Activated CD4-positive, alpha-beta T cell treated with anti-CD3 and anti-CD28 coated beads, Interleukin-2, amount 50 U/mL, for 48 hours (primary cell): Measurements from ENCODE around the gene LTBP1.
A peak's percentile ranks its signal among the peaks of the same experiment; 100 is the strongest.
"Not testable (repeated sequence)": the region's sequence is repeated elsewhere in the genome, so short reads cannot be mapped to it uniquely, and the experiment has no call there.

Experiments used
- DNase-seq, 2 experiments: peaks; one replicate each; pipeline ENCODE4 v3.0.0-alpha.2; 2020

Gene LTBP1

DNA sequence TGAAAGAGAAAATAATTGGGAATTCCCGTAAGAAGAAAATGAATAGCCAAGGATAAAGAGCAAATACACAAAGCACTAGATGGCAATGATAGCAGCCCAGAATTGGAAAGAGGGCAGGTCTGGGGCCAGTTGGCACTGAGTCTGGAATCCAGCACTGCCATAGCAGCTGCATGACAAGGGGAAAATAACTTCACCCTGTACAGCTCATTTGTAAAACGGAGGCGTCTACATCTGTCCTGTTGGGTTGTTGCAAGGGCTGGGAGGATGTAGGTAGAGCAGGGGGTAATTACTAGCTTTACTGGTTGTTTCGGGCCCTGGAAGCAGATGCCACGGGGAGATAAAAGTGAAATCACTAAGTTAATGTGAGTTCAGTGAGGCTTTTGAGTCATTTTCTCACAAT is 419.7 kb downstream of the LTBP1 start:
- DNase-seq: no peak

DNA sequence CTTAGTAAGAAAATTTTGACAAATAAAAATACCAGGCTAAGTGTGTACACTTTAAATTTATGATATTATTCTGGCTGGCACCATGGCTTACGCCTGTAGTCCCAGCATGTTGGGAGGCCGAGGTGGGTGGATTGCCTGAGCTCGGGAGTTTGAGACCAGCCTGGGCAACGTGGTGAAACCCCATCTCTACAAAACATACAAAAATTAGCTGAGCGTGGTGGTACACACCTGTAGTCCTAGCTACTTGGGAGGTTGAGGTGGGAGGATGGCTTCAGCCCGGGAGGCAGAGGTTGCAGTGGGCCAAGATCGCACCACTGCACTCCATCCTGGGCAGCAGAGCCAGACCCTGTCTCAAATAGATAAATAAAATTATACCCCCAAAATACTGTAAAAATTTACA is 421.8 kb downstream of the LTBP1 start:
- not testable (repeated sequence) for DNase-seq

DNA sequence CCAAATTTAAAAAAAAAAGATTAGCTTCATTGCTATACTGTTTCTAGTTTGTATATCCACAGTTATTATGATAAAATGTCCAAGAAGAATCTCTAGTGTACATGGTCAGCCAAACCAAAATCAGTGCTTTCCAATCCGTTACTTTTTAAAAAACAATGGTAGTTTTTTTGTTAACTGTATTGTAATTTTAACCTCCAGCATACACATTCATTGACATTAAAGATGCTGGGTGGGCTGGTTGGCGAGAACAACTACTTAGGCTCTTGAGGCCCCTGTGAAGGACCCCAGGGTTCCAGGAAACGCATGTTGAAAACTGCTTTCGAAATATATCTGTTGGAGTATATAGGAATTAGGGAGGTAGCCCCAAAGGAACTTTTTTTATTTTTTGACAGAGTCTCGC is 422.4 kb downstream of the LTBP1 start:
- DNase-seq: no peak

DNA sequence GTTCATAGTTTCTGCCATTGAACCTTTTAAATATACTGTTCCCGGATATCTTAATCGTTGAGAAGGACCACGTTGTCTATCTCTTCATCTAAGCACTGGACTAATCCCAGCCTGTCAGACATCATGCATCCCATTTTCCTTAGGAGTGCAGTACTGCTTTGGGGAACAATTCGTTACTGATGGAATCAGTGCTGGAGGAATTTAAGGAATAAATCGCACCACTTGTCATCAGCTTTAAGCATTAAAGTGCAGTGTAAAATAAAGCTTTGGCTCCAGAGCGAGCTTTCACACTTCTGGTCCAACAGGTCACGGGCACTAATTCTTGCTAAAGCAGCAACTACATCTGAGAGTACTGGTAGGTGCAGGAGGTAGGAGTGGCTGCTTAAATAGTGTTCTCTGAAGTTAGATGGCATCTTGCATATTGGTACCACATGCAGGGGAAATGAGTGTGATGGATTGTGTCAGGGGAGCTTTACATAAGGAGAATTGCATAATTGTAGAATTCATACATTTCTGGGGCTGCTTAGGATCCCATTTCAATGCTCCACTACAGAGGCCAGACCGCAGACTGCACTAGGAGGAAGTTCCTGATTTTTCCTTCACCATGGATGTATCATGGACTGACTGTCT is 424.0 kb downstream of the LTBP1 start:
- no peak for DNase-seq

DNA sequence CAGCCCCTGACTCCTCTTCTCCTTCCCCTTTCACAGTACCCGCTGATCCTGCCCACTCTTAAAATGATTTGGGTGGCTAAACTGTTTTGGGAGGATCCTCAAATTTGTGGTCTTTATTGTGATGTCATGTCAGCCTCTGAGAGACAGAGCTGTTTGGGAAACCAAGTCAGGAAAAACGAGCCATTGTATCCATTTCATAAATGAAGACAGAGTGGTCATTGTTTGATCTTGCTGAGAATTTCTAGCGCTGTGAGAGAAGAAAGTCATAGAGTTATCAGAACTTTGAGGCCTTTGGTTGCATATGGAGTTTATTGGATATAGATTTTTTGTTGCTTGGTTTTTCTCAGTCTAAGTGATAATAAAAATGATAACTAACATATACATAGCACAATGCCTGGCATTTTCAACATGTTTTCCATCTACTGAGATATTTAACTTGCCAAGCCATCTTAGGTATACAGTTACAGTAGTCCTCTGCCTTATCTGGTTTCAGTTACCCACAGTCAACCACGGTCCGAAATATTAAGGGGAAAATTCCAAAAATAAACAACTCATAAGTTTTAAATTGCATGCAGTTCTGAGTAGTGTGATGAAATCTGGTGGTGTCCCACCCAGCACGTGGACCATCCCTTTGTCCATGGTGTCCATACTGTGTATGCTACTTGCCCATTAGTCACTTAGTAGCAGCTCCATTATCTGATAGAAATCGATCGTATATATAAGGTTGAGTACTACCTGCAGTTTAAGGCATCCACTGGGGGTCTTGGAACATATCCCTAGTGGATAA is 424.7 kb downstream of the LTBP1 start:
- DNase-seq: no peak

DNA sequence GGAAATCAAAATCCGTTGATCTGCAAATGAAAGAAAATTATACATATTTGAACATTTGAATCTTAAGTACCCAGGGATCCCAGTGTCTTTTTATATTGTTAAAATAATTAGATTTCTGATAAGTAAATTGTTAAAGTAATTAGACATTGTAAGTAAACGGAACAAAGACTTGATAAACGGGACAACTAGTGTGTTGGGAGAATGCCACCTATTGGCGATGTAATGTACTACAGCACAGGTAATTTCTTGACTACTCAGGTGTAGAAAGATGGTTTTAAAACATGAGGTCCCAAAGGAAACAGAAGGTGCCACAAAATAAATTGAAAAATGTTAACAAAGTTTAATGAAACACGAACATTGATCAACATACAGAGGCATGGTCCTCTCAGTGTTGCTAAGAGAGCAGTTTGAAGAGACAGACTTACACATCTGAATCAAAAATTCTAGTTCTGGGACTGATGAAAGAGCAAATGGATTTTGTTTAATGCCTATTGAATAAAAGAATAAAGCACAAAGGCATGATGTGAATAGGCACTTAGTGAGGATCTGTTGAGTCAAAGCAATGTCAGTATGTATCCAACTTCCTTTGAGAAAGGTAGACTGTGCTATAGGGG is 426.3 kb downstream of the LTBP1 start:
- peak in 1 of 2 experiments; percentile 7 for DNase-seq

DNA sequence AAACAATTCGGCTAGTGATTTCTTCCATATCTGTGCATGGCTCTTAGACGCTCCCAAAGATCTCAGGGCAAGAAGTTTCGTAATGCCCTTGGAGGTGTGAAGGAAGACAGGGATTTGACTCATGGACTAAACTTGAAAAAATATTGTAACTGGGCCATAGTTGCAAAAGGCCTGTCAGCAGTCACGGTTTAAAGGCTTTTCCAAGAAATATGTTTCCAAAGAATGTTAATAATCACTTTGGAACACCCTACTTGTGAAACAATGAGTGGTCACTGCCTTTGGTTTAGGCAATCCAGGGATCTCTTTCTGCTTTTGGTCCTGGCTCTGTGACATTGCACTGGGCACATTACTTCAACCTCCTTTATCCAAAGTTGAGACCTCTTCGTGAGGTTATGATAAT is 427.2 kb downstream of the LTBP1 start:
- DNase-seq: no peak

DNA sequence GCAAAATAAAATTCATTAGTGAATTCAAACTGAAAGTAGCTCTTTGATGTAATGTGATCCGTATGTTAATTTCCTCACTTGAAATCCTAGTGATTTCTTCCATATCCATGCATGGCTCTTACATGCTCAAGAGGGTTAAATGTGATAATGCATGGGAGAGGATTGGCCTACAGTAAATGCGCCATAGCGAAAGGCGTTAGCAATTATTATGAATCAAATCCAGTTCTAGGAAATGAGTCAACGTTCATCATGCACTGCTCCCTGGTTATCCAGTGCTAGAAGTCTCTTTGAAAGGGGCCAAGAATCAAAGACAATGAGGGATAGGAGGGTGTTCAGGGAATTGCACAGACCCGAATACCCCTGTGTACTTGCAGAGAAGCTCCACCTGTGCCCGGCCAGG is 428.3 kb downstream of the LTBP1 start:
- DNase-seq: no peak

DNA sequence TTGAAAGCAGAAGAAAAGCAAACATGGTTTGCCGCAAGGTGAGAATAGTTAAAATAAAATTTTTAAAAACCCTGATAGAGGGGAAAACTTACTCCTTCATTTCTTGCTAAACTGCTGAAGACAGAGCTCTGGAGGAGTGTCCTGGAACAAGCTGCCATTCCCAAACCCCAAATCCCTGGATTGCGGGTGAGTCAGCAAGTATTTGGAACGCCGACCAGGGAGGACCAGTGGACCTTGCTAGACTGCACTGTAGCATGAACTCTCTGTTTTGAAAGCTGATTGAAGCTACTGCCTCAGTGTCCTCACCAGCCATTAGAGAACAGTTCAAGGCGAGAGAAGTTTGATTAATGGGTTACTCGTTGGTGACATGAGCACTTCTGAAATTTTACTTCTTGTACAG is 430.3 kb downstream of the LTBP1 start:
- no peak for DNase-seq

DNA sequence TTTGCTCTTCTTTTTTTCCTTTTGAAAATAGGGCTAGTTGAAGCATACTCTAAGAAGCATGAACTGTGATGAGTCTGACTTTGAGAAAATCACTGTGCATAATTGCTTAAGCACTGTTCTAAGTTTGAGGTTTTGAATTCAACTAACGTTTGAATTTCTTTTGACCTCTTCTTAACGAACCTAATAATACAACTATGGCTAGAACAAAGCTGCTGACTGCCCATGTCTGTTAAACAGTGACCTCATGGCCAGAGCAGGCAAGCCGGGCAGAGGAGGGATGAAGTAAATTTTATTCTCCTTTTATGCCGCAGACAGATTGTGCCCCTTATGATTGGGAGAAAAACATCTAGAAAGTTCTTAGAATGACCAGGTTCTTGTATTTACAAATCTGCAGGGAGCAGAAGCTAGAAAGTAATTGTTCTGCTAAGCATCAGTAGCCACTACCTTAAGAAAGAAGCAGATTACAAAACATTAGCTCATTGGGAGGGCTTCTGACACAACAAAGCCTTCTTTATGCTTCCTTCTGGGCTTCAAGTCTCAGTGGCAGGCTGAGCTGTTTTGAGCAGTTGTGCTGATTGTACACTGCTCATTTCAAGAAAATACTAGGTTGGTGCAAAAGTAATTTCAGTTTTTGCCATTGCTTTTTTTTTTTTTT is 431.9 kb downstream of the LTBP1 start:
- DNase-seq: no peak

DNA sequence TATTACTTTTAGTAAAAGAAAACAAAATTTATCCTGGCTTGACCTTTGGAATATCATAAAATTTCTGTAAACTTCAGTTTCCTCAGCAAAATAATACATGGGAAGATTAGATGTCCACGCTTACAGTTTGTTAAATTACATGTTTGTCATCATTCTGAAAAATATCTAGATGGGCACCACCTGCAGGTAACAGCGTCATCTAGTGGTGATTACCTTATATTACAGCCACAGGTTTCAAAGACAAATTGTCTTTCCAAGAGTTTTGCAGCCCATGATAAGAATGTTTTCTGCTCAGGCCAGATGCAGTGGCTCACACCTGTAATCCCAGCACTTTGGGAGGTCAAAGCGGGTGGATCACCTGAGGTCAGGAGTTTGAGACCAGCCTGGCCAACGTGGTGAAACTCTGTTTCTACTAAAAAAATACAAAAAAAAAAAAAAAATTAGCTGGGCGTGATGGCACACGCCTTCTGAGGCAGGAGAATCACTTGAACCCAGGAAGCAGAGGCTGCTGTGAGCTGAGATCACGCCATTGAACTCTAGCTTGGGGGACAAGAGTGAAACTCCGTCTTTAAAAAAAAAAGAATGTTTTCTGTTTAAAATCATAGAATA is 433.4 kb downstream of the LTBP1 start:
- no peak for DNase-seq

DNA sequence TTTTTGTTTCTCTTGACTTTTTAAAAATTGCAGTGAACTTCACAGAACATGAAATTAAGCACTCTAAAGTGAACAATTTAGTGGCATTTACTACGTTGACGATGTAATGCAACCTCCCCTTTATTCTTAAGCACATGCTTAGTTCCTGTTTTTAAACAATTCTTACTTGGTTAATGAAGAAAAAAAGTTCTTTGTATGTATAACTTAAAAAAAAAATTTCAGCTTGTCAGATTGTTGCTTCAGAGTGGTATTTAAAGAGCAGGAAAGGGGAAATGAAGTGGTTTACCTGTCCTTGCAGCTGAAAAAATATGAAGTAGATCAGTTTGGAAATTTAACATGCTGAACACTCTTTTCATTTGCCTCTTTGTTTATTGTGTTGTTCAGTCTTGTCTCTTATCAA is 434.0 kb downstream of the LTBP1 start:
- no peak for DNase-seq

DNA sequence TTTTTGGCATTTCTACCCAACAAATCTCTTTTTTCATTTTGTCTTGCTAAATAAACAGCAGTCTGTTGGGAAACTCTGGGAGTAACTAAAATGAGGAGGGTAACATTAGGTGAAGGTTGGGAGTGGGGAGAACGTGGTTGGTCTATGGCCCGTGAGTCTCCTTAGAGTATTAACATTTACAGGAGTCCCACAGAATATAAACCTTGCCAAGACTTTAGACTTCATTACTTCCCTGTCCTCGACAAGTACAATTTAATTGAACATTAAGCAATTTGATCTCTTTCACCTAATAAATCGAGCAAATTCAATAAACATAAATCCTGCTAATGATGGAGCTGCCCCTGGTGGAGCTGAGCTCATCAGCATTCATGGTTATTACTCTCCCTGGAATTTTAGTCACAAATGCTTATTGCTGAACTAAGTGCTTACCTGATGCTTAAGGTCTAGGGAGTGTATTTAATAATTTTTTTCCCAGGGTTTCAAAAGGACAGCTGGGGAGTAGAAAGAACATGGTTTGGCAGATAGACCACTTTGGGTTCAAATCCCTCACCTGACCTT is 434.6 kb downstream of the LTBP1 start:
- DNase-seq: no peak

DNA sequence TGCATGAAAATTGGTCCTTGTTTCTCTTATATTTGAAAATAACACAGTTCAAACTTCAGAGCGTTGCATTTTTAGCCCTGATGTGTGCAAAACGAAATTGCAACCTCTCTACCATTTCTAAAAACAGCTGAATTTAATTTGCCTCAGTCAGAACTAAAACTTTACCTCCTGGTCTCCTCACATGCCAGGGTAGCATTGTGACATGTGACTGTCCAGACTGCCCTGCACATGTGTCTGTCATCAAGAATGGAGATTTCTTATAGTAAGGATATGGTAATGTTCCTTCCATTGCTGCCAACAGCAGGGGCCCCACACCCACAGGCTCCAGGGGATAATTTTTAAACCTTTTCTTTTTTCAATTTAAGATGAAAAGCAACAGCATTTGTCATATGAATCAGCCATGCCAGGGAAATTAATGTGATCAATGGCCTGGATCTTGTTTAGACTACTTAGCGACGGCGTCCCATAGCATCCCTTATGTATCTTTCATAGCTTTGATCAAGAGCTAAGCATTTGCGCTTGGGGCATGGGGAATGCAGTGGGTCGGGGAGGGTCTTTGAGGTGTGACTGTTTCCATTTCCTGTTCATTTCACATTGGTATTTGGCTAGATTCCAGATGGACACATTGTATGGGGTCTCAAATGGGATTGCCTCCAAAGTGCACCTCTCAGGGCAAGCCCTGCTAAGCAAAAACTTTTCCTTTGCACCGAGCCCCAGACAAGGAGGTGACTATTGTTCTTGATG is 437.3 kb downstream of the LTBP1 start:
- DNase-seq: no peak

DNA sequence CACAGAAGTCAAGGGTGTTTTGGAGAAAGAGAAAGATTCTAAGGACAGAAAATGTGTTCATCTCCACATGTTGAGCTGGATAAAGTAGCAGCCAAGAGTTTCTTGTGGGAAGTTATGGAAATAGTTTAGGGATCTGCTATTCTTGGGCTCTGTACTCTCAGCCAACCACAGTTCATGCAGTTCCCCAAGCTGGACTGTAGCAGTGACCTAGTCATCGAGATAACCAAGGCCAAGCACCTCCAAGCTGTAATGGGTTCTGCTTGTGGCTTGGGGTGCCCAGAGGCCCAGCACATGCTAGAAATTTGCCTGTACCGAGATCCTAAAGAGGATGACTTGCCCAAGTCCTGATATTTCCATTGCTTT is 437.8 kb downstream of the LTBP1 start:
- DNase-seq: no peak

DNA sequence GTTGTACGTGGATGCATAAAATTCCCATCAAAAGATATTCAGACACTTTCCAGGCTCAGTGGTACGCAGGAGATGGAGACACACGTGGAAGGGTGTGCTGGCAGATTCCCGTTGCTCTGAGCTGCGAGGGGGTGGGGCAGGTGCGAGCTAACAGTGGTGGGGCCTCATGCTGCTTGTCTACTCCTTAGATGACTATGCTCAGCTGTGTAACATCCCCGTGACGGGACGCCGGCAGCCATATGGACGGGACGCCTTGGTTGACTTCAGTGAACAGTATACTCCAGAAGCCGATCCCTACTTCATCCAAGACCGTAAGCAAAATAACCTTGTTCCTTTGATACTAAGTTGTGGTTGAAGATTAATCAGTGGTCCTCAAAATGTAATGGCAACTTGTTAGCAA is 442.2 kb downstream of the LTBP1 start:
- DNase-seq: no peak

DNA sequence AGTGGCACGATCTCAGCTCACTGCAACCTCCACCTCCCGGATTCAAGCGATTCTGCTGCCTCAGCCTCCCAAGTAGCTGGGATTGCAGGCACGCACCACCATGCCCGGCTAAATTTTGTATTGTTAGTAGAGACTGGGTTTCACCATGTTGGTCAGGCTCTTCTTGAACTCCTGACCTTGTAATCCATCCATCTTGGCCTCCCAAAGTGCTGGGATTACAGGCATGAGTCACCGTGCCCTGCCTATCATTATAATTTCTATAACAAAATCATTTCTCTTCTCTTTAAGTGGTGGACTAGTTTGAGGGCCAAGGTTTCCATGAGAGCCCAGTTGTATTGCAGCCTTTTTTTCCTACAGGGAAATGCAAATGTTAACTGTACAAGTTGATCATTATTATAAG is 442.9 kb downstream of the LTBP1 start:
- not testable (repeated sequence) for DNase-seq

DNA sequence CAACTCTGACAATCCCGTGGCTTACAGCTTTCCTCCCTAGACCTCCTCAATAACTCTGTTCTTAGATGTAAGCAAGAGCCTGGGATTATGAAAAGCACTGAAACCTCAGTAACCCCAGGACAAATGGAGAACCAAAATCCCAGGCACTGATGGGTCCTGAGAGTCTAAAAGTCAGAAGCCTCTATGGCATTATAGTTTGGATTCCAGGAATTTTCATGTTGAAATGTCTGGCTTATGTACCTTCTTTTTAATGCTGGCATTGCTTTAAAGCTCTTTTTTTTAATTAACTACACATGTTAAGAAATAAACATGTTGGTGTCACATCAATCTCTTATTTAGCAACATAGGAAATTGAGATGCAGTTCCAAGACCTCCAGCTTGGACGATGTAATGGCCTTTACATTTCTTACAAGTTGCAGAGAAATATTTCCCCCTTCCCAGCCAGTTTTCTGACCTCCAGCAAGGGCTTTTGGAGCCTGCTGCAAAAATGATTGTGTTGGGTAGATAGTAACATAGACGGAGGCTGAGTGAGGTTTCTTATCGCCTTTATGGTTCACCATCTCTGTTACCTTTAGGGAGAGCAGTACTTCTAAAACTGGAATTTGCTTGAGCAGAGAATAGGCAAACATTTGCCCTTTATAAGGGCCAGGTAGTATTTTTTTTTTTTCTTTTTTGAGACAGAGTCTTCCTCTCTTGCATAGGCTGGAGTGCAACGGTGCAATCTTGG is 444.9 kb downstream of the LTBP1 start:
- DNase-seq: no peak

DNA sequence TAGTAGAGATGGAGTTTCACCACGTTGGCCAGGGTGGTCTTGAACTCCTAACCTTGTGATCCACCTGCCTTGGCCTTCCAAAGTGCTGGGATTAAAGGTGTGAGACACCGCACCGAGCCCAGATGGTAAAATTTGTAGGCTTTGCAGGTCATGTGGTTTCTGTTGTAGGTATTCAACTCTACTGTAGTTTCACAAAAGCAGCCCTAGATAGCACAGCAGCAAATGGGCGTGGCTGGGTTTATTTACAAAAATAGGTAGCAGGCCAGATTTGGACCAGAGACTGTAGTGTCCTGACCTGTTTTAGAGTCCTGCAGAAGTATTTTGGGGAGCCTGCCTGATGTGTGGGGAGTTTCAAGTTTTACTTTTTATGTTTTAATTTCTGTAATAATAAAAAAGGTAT is 445.6 kb downstream of the LTBP1 start:
- DNase-seq: no peak

DNA sequence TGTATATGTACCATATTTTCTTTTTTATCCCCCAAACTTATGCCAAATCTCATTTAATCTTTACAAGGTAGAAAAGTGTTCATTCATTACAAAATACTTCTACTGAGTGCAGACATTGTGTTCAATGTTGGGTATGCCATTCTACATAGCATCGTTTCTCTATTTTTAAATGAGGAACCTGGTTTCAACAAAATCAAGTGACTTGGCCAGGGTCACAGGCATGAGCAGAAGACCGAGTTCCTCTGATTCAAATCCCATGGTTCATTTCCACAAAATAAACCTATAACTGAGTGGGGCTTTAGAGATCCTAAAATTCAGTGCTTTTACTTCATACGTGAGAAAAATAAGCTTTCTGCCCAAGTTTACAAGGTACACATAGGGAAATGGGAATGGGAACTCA is 448.3 kb downstream of the LTBP1 start:
- DNase-seq: no peak

DNA sequence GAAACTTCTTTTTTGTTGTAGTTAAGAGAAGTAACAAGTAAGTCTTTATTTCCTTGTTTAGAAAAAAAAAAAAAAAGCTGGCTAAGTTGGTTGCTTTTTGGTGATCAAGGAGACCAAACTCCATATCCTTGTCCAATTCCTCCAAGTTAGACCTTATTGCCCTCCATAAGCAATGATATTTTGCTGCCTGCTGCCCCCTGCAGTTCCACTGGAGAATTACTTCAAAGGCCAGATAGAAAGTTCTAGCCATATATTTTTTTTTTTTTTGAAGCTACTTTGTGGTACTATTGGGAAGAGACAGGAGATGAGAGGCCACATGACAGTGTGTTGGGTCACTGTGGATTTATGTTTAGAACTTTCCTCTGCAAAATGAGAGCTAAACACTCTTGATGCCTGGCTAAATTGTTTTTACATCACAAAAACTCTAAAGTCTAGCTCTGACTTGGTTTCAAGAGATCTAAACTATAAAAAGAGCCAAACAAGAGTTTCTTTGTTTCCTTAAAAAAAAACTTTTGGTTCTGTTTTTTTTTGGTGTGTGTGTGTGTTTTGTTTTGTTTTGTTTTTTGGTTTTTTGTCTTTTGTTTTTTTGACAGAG is 449.0 kb downstream of the LTBP1 start:
- peak; percentile 61 to 73 for DNase-seq
